SU-DHL-6 (cell line): Measurements from ENCODE around the gene NEU2.

Source experiments
- H2AFZ ChIP-seq: fragments of 200-600 bp; sonication (generic); 2 replicates; pipeline ENCODE4 v1.6.1; 2014; ENCODE audit warnings: low read depth, mild to moderate bottlenecking, moderate library complexity, mixed read lengths, antibody characterized with exemption, low read length; ENCODE audit not compliant: severe bottlenecking
- H3F3A ChIP-seq: fragments of 200-600 bp; shearing (Covaris generic); 2 replicates; pipeline ENCODE4 v1.6.0; 2016; ENCODE audit warnings: antibody characterized with exemption, mild to moderate bottlenecking; ENCODE audit not compliant: insufficient read depth
- H3K27ac ChIP-seq: fragments of 200-600 bp; sonication (generic); 2 replicates; pipeline ENCODE4 v1.5.1; 2016; ENCODE audit warnings: low read depth, mild to moderate bottlenecking, low read length, moderate library complexity, mixed read lengths
- H3K27me3 ChIP-seq: fragments of 200-600 bp; sonication (generic), shearing (Covaris generic); 2 replicates; pipeline ENCODE4 v1.6.0; 2014; ENCODE audit warnings: mild to moderate bottlenecking, low read length
- H3K36me3 ChIP-seq: fragments of 200-600 bp; sonication (generic); 2 replicates; pipeline ENCODE4 v1.6.1; 2014; ENCODE audit warnings: mild to moderate bottlenecking, low read length, mixed read lengths
- H3K4me2 ChIP-seq: fragments of 300-600, 200-600 bp; shearing (Covaris generic), sonication (generic); 2 replicates; pipeline ENCODE4 v1.6.0; 2014; ENCODE audit warnings: low read length, low read depth, mild to moderate bottlenecking; ENCODE audit not compliant: poor library complexity, severe bottlenecking
- H3K4me3 ChIP-seq: fragments of 200-600 bp; sonication (generic); 2 replicates; pipeline ENCODE4 v1.5.1; 2014; ENCODE audit warnings: antibody characterized with exemption, low read length, mild to moderate bottlenecking, mixed read lengths; ENCODE audit not compliant: insufficient read depth, poor library complexity, severe bottlenecking
- H3K79me2 ChIP-seq: fragments of 200-600 bp; sonication (generic); 2 replicates; pipeline ENCODE4 v1.6.1; 2014; ENCODE audit warnings: mild to moderate bottlenecking, low read length, moderate library complexity; ENCODE audit not compliant: insufficient read depth
- H3K9ac ChIP-seq: fragments of 200-600 bp; sonication (generic); 2 replicates; pipeline ENCODE4 v1.7.0; 2014; ENCODE audit warnings: mild to moderate bottlenecking, low read length
- H3K9me2 ChIP-seq: fragments of 200-600 bp; sonication (generic); replicated peaks from 2 replicates; pipeline ENCODE4 v1.6.1; 2014; ENCODE audit warnings: low read length; ENCODE audit not compliant: insufficient read depth
- H3K9me3 ChIP-seq: fragments of 200-600 bp; sonication (generic); 2 replicates; pipeline ENCODE4 v1.6.1; 2014; ENCODE audit warnings: low read length, mixed read lengths; ENCODE audit not compliant: insufficient read depth
- H4K20me1 ChIP-seq: fragments of 200-600 bp; sonication (generic); 2 replicates; pipeline ENCODE4 v1.6.1; 2014; ENCODE audit warnings: low read depth, mild to moderate bottlenecking, antibody characterized with exemption, low read length, moderate library complexity, mixed read lengths
- CTCF ChIP-seq: fragments of 200-600 bp; sonication (generic); IDR thresholded peaks from one replicate; pipeline ENCODE4 v1.5.1; 2017; ENCODE audit warnings: antibody characterized with exemption, mild to moderate bottlenecking, low read length, moderate library complexity; ENCODE audit not compliant: insufficient read depth, poor library complexity, severe bottlenecking
- EZH2phosphoT487 ChIP-seq: fragments of 200-600 bp; sonication (generic), shearing (Covaris generic); conservative IDR thresholded peaks from 2 replicates; pipeline ENCODE4 v1.6.1; 2018; ENCODE audit warnings: mild to moderate bottlenecking, antibody characterized with exemption, low read length, moderate library complexity, mixed read lengths

NEU2 gene

GRCh38 chr2:233041722-233042323, 9.4 kb downstream of the NEU2 start:
- Histone ChIP-seq H3K9me3 (no peaks in the 10 kb centered on the region), H3K27ac (no peak overlapping the region), H3K79me2 (no peaks in the 10 kb centered on the region), H3K9ac (no peak overlapping the region), H3F3A (no peaks in the 10 kb centered on the region), H3K36me3 (no peaks in the 10 kb centered on the region), H3K27me3 (no peaks in the 10 kb centered on the region), H3K4me3 (no peak overlapping the region), H2AFZ (no peak overlapping the region), H3K4me2 (no peak overlapping the region), H3K9me2 (no peaks in the 10 kb centered on the region), H4K20me1 (no peaks in the 10 kb centered on the region)
- TF ChIP-seq EZH2phosphoT487 (no peak), CTCF (no peak)

GRCh38 chr2:233042549-233042948, 10.1 kb downstream of the NEU2 start:
- Histone ChIP-seq H3K27me3 (no peaks in the 10 kb centered on the region), H4K20me1 (no peaks in the 10 kb centered on the region), H3K4me2 (no peak overlapping the region), H3K9me2 (no peaks in the 10 kb centered on the region), H3F3A (no peaks in the 10 kb centered on the region), H3K36me3 (no peaks in the 10 kb centered on the region), H3K27ac (no peak overlapping the region), H3K4me3 (no peak overlapping the region), H2AFZ (no peak overlapping the region), H3K9ac (no peak overlapping the region), H3K79me2 (no peaks in the 10 kb centered on the region), H3K9me3 (no peaks in the 10 kb centered on the region)
- TF ChIP-seq EZH2phosphoT487 (no peak), CTCF (no peak)

- H3K27me3 ChIP-seq: no peaks in the 10 kb centered on the region
- H2AFZ ChIP-seq: no peak overlapping the region
- no peak for TF ChIP-seq CTCF
- TF ChIP-seq EZH2phosphoT487: no peak
- no peaks in the 10 kb centered on the region for H3F3A ChIP-seq
- H3K9ac ChIP-seq: no peak overlapping the region
- H3K36me3 ChIP-seq: no peaks in the 10 kb centered on the region
- no peak overlapping the region for H3K4me2 ChIP-seq
- no peaks in the 10 kb centered on the region for H3K79me2 ChIP-seq
- no peaks in the 10 kb centered on the region for H4K20me1 ChIP-seq
- H3K9me2 ChIP-seq: no peaks in the 10 kb centered on the region
- no peak overlapping the region for H3K4me3 ChIP-seq
- H3K27ac ChIP-seq: no peak overlapping the region
- H3K9me3 ChIP-seq: no peaks in the 10 kb centered on the region
These were observed 12.6 kb downstream of the NEU2 start for GRCh38 chr2:233044974-233045605.
